Stimulated activated CD4-positive, alpha-beta T cell treated with anti-CD3 and anti-CD28 coated beads, TNF-alpha, amount 100 ng/mL, for 4 hours (primary cell): ENCODE measurements around the gene LIMS1.
A peak's percentile ranks its signal among the peaks of the same experiment; 100 is the strongest.
"Not testable (repeated sequence)": the region's sequence is repeated elsewhere in the genome, so short reads cannot be mapped to it uniquely, and the experiment has no call there.

Source experiments
- DNase-seq, 3 experiments: peaks; one replicate each; pipeline ENCODE4 v3.0.0-alpha.2; 2020; ENCODE audit warnings: low read depth in 3 of 3

Gene LIMS1

DNA sequence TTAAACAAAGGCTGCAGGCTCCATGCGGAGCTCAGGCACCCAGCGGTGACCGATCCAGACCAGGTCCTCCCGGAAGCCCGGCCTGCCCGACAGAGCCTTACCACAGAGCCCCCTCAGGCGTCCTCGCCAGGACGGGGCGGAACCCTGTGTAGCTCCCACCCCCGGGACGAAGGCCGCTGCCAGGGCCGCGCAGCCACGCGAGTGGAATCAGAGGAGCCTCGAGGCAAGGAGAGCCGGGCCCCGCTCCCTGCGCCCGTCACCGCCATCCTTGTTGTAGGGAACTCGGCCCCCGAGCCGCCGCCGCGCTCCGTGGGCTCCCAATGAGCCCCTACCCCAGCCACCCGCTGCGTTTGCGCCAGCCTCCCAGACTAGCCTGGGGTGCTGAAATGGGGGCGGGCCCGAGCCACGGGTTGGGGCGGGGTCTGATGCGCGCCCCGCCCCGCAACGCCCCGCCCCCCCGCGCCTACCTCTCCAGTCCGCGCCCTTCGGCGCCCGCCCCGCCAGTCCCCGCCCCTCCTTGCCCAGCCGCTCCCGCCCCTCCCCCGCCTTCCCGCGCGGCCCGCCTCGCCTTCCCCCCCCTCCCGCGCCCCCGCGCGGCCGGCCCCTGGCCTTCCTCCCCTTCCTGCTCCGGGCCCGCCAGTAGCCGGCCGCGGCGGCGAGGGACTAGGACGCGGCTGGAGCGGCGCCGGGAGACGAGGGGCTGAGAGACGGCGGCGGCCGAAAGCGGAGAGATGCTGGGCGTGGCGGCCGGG, at the start of gene LIMS1:
Gene LIMS1, plus strand, starts transcription at position 639 of the 752 bp plus-strand sequence. Its CDS starts 93 bp downstream, at position 732.
- DNase-seq, result peak; percentile 77 to 86 (median 79)

DNA sequence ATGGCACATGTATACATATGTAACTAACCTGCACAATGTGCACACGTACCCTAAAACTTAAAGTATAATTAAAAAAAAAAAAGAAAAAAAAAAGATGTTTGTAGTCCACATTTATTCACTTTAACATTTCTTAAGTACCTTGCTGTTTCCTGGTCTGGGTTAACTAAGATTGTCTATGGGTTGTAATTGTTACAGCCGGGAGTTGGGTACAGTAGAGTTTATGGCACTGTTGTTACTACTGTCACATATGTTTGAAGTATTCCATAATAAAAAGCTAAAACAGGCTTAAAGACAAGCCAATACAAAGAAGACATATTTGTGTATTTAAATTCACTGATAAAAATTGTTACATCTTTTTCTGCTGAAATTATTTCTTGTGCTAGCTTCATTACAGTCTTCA, 49.0 kb upstream of the LIMS1 start:
- DNase-seq, result no peak

DNA sequence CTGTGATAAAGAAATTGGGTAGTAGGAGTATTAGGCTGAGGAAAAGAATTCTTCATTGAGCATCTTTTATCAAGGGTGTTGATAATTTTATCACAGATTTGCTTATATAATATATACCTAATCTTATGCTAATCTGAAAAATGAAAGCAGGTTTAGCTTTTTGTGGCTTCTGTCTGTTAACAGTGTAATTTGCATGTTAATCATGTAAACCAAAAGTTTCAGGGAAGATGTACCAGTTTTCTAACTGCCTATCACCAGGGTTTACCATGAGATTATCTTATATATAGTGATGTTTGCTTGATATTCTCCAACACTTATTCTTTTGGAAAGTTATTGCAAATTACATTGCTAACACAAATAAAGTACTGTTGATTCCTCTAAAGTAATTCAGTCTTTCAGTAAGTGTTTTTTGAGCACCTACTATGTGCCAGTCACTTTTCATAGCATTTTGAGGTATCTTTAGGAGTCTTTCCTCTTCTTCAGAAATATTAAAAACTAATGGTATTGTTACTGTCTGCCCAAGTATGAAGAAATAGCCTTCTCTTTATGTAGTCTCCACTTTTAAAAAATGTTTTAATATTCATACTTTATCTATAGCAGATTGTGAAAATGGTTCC, 43.7 kb upstream of the LIMS1 start:
- DNase-seq, result no peak

GRCh38 chr2:108491848-108492247, 42.4 kb upstream of the LIMS1 start:
- no peak for DNase-seq

GRCh38 chr2:108492364-108492763, 41.9 kb upstream of the LIMS1 start:
- DNase-seq, result no peak

- DNase-seq, result not testable (repeated sequence)
Observed at GRCh38 chr2:108496167-108496566, 38.1 kb upstream of the LIMS1 start.

DNA sequence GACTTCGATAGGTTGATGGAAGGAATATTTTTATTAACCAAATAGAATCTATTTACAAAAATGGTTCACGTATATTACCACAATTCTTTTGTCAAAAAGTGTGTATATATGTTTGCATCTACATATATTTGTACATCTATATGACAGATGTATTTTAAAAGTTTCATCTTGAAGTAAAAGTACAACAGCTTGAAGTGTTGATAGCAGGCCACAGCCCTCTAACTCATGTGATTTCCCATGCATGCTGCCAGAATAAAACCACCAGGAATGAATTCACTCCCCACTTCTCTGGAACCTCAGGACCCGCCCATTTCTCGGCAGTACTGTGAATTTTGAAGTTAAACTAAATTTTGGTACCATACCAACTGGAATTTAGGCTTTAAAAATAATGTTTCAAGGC, 26.6 kb upstream of the LIMS1 start:
- DNase-seq, result not testable (repeated sequence)

DNA sequence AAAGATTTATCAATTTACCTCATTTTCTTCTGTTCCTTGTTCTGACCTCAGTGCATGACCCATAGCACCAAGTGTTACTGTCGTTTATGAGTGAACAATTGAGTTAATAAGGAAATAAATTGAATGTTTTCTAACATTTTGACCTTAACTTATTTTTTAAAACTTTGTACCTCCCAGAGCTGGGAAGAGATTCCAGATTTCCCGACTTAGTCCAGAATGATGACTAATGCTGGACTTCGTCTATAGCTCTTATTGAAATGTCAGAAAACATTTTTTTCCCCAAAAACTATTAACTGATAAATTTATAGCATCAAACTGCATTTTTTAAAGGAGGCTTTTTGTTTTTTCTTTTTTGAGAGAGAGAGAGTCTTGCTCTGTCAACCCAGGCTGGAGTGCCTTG, 21.8 kb upstream of the LIMS1 start:
- DNase-seq, result not testable (repeated sequence)

DNA sequence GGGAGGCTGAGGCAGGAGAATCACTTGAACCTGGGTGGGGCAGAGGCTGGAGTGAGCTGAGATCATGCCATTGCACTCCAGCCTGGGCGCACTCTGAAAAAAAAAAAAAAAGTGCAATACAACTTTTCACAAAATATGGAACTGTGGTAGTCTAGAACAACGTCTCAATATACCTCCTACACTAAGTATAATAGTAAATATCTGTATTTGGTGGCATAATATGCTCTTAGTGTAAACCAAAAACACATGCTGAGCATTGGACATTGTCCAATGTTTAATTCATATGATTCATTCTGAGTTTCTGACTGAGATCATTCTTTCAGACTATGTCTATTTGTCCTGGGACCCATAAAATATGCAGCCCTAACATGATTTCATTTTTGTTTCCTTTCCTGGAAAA, 19.8 kb upstream of the LIMS1 start:
- DNase-seq, result not testable (repeated sequence)

GRCh38 chr2:108524688-108525087, 9.6 kb upstream of the LIMS1 start:
- DNase-seq, result not testable (repeated sequence)

- not testable (repeated sequence) for DNase-seq
Observed at GRCh38 chr2:108525258-108525657, 9.0 kb upstream of the LIMS1 start.

DNA sequence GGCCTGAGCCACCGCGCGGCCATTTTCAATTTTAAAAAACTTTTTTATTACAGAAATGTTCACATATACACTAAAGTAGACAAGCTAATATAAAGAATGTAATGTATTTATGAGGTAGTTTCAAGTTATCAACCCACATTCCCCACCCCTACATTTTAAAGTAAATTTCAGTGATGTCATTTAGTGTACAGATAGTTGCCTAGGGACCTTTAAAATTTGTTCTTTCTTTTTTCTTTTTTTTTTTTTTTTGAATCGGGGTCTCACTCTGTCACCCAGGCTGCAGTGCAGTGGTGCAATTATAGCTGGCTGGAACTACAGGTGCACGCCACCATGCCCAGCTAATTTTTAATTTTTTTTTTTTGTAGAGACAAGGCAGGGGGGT, 2.6 kb upstream of the LIMS1 start:
- DNase-seq, result no peak

- DNase-seq, result peak in 2 of 3 experiments; percentile 0 to 36
Observed at GRCh38 chr2:108534584-108535356, 500 bp downstream of the LIMS1 start.

DNA sequence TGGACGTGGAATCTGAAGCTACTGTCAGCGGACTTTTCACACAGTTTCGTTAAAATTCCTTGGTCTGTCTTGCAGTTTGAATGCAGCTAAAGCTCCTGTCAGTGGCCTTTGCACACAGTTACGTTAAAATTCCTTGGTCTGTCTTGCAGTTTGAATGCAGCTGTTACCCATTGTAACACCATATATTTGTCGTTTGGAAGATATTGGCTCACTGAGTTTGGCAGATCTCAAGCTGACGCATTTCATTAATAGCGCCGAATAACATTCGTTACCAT, 1.0 kb downstream of the LIMS1 start:
- DNase-seq, result no peak

- no peak for DNase-seq
Observed at GRCh38 chr2:108536133-108536780, 2.0 kb downstream of the LIMS1 start.

GRCh38 chr2:108536911-108537310, 2.6 kb downstream of the LIMS1 start:
- no peak for DNase-seq

GRCh38 chr2:108538000-108538625, 3.8 kb downstream of the LIMS1 start:
- DNase-seq, result no peak

- DNase-seq, result no peak
Observed at GRCh38 chr2:108541451-108541850, 7.2 kb downstream of the LIMS1 start.

DNA sequence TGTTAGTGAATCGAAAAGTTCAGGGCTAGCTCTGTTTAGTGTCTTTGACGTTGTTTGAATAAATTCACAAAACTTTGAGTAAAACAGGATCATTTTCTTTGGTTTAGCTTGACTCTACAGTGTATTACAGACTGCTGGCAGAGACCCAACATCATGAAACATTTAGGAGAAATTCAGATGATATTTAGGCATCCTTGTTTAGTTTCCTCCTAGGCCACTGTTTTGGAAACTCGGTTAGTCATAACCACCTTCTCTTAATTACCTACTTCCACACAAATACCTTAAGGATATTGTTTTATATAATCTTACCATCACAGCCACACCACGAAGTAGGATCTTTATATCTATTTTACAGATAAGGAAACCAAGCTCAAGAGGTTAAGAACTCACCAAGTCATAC, 7.8 kb downstream of the LIMS1 start:
- no peak for DNase-seq

DNA sequence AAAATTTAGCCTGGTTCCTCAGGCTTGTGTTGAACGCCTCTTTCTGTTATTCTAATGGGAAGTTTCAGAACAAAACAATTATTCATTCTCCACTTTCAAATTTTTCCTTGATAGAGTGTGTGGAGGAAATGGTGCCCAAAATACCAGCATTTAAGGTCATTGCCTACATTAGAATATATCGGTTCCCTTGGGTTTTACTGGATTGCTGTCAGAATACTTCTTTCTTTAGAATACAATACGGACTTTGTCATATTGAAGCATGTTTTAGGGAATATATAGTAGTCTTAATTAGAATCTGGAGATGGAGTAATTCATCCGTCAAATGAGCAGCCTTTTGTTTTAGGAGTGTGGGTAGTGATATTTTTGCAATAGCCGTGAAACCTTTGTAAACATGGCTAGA, 13.3 kb downstream of the LIMS1 start:
- no peak for DNase-seq

DNA sequence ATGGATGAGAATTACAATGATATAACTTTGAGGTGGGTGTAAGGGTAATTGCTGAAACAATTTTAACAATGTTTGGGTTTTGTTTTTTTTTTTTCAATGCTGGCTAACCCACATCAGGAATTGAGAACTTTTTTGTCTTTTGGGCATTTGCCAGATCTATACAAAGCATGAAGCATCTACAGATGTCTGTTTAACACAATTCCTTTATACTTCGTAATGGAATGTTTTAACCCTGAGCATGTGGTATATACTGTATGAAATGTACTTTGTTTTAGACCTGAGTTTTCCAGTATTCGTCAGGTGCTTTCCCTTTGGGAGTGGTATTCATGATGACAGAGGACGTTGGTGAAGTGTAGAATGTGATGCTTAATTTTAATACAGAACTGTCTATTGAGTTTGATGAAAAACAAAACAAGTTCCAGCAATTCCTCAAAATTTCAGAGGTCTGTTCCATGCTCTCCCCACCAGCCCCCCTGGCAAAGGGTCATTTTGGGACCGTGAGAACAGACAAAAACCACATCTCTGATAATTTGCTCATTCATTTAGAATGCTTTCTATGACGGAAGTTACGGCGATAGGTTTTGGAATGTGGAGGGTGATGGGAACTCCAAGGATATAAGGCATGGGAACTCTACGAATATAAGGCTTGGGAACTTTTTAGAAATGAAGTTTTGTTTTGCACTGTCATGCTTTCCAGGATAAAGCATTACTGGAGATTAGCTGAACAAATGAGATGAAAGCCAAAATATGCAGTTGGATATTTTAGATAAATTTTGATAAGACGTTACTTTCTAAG, 14.1 kb downstream of the LIMS1 start:
- no peak for DNase-seq
